ENCODE data around the gene GFRA1.

DNA sequence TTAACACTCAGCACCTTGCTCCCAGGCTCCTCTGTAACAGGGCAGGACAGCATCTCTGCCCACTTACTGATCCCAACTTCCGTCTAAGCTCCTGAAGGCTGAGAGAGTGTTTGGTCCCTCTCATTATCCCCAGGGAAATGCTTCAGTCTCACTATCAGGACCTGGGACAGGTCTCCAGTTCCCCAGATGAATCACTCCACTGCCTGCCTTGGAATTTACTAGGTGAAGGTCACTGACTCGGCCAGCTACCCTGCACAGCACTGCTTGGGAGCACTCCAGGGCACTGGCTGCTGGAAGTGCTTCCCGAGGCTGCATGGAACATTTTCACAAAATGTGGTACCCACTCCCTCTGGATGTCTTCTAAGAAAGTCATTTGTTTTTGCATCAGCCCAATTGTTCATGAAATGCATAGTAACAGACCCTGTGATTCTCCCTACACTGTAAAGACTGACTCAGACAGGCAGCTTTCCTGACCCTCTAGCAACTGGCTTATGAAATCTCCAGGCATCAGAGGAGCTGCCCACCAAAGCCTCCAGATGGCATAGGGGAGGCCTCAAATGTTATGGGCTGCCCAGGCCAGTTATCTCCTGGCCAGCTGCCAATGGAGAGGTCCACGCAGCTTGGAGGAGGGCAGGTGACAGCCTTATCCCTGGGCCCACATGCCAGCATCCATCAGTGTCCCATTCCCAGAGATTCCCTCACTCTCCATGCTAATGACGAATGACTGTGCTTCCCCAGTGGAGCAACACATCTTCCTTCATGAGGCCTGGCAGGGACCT is 89.1 kb downstream of the GFRA1 start:
- TF ChIP-seq ZBTB21 (tag by site-specific recombination; IDR thresholded peaks at IDR 0.05) (no peak), ZNF274 (IDR thresholded peaks at IDR 0.05; ENCODE audit: low read length) (no peak), ZNF274 (tag by site-specific recombination; IDR thresholded peaks at IDR 0.05; ENCODE audit: borderline replicate concordance) (no peak), REPIN1 (tag by site-specific recombination; IDR thresholded peaks at IDR 0.05; ENCODE audit: low read depth) (no peak), ZBTB17 (tag by site-specific recombination; IDR thresholded peaks at IDR 0.05) (no peak), HOXD13 (CRISPR knock-in tag; IDR thresholded peaks at IDR 0.05; ENCODE audit: borderline replicate concordance) (no peak)
- TF ChIP-seq, protein P1, sequence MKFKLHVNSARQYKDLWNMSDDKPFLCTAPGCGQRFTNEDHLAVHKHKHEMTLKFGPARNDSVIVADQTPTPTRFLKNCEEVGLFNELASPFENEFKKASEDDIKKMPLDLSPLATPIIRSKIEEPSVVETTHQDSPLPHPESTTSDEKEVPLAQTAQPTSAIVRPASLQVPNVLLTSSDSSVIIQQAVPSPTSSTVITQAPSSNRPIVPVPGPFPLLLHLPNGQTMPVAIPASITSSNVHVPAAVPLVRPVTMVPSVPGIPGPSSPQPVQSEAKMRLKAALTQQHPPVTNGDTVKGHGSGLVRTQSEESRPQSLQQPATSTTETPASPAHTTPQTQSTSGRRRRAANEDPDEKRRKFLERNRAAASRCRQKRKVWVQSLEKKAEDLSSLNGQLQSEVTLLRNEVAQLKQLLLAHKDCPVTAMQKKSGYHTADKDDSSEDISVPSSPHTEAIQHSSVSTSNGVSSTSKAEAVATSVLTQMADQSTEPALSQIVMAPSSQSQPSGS (tag by site-specific recombination; IDR thresholded peaks at IDR 0.05; ENCODE audit: low read depth), result no peak
- TF ChIP-seq, protein P2, sequence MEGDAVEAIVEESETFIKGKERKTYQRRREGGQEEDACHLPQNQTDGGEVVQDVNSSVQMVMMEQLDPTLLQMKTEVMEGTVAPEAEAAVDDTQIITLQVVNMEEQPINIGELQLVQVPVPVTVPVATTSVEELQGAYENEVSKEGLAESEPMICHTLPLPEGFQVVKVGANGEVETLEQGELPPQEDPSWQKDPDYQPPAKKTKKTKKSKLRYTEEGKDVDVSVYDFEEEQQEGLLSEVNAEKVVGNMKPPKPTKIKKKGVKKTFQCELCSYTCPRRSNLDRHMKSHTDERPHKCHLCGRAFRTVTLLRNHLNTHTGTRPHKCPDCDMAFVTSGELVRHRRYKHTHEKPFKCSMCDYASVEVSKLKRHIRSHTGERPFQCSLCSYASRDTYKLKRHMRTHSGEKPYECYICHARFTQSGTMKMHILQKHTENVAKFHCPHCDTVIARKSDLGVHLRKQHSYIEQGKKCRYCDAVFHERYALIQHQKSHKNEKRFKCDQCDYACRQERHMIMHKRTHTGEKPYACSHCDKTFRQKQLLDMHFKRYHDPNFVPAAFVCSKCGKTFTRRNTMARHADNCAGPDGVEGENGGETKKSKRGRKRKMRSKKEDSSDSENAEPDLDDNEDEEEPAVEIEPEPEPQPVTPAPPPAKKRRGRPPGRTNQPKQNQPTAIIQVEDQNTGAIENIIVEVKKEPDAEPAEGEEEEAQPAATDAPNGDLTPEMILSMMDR (tag by site-specific recombination; IDR thresholded peaks at IDR 0.05), result no peak
- TF ChIP-seq, protein P3, sequence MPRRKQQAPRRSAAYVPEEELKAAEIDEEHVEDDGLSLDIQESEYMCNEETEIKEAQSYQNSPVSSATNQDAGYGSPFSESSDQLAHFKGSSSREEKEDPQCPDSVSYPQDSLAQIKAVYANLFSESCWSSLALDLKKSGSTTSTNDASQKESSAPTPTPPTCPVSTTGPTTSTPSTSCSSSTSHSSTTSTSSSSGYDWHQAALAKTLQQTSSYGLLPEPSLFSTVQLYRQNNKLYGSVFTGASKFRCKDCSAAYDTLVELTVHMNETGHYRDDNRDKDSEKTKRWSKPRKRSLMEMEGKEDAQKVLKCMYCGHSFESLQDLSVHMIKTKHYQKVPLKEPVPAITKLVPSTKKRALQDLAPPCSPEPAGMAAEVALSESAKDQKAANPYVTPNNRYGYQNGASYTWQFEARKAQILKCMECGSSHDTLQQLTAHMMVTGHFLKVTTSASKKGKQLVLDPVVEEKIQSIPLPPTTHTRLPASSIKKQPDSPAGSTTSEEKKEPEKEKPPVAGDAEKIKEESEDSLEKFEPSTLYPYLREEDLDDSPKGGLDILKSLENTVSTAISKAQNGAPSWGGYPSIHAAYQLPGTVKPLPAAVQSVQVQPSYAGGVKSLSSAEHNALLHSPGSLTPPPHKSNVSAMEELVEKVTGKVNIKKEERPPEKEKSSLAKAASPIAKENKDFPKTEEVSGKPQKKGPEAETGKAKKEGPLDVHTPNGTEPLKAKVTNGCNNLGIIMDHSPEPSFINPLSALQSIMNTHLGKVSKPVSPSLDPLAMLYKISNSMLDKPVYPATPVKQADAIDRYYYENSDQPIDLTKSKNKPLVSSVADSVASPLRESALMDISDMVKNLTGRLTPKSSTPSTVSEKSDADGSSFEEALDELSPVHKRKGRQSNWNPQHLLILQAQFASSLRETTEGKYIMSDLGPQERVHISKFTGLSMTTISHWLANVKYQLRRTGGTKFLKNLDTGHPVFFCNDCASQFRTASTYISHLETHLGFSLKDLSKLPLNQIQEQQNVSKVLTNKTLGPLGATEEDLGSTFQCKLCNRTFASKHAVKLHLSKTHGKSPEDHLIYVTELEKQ (tag by site-specific recombination; IDR thresholded peaks at IDR 0.05; ENCODE audit: borderline replicate concordance), result no peak
- TF ChIP-seq, protein P4, sequence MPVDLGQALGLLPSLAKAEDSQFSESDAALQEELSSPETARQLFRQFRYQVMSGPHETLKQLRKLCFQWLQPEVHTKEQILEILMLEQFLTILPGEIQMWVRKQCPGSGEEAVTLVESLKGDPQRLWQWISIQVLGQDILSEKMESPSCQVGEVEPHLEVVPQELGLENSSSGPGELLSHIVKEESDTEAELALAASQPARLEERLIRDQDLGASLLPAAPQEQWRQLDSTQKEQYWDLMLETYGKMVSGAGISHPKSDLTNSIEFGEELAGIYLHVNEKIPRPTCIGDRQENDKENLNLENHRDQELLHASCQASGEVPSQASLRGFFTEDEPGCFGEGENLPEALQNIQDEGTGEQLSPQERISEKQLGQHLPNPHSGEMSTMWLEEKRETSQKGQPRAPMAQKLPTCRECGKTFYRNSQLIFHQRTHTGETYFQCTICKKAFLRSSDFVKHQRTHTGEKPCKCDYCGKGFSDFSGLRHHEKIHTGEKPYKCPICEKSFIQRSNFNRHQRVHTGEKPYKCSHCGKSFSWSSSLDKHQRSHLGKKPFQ (tag by site-specific recombination; IDR thresholded peaks at IDR 0.05), result no peak
- TF ChIP-seq, protein P5, sequence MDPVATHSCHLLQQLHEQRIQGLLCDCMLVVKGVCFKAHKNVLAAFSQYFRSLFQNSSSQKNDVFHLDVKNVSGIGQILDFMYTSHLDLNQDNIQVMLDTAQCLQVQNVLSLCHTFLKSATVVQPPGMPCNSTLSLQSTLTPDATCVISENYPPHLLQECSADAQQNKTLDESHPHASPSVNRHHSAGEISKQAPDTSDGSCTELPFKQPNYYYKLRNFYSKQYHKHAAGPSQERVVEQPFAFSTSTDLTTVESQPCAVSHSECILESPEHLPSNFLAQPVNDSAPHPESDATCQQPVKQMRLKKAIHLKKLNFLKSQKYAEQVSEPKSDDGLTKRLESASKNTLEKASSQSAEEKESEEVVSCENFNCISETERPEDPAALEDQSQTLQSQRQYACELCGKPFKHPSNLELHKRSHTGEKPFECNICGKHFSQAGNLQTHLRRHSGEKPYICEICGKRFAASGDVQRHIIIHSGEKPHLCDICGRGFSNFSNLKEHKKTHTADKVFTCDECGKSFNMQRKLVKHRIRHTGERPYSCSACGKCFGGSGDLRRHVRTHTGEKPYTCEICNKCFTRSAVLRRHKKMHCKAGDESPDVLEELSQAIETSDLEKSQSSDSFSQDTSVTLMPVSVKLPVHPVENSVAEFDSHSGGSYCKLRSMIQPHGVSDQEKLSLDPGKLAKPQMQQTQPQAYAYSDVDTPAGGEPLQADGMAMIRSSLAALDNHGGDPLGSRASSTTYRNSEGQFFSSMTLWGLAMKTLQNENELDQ (tag by site-specific recombination; IDR thresholded peaks at IDR 0.05; ENCODE audit: low read depth), result no peak

Data from HEK293 (cell line).